ENCODE measurements around the gene STX8. TPM values are rescaled to one million over a fixed set of nuclear protein-coding genes. Genes with fewer than 3 reads are reported as not detected.

Gene STX8
- total and polyA plus RNA-seq, 7 donors: 40.4 to 104 (median 72.6) TPM

- no peak for DNase-seq
- no peak for TF ChIP-seq CTCF (IDR thresholded peaks at IDR 0.05)
- no peak for TF ChIP-seq POLR2A (IDR thresholded peaks at IDR 0.05)
- TF ChIP-seq EP300 (IDR thresholded peaks at IDR 0.05): no peak
- TF ChIP-seq POLR2AphosphoS5 (IDR thresholded peaks at IDR 0.05): no peak
- Histone ChIP-seq H3K4me1 (no peaks in the 10 kb centered on the region), H3K27ac (no peak overlapping the region), H3K9me3 (no peaks in the 10 kb centered on the region), H3K4me3 (no peak overlapping the region), H3K27me3 (no peaks in the 10 kb centered on the region), H3K36me3 (peaks cover 0 to 16% (median 9%) of the 10 kb centered on the region in 4 donors)
- intact Hi-C loops (cut with DNase I): no loop called here
- 94 to 98% methylated on average over 5 of the region's 5 CpGs for WGBS, 2 donors
These were observed 87.1 kb downstream of the STX8 start for GRCh38 chr17:9488556-9488955.

GRCh38 chr17:9487406-9487805 lies 88.2 kb downstream of the STX8 start:
- H3K36me3 ChIP-seq: peaks cover 0 to 16% (median 9%) of the 10 kb centered on the region in 4 donors
- TF ChIP-seq CTCF (IDR thresholded peaks at IDR 0.05) (no peak), EP300 (IDR thresholded peaks at IDR 0.05) (no peak), POLR2A (IDR thresholded peaks at IDR 0.05) (no peak), POLR2AphosphoS5 (IDR thresholded peaks at IDR 0.05) (no peak)
- DNase-seq: no peak
- H3K4me1 ChIP-seq: no peaks in the 10 kb centered on the region
- no peak overlapping the region for H3K4me3 ChIP-seq
- intact Hi-C loops (cut with DNase I): no loop called here
- H3K9me3 ChIP-seq: no peaks in the 10 kb centered on the region
- no peak overlapping the region for H3K27ac ChIP-seq
- H3K27me3 ChIP-seq: no peaks in the 10 kb centered on the region
- WGBS, 2 donors: 95 to 96% methylated on average over 7 of the region's 7 CpGs

GRCh38 chr17:9484789-9485188 lies 90.8 kb downstream of the STX8 start:
- intact Hi-C loops (cut with DNase I): no loop called here
- H3K9me3 ChIP-seq: no peaks in the 10 kb centered on the region
- 96 to 99% methylated on average over 2 of the region's 2 CpGs for WGBS, 2 donors
- no peaks in the 10 kb centered on the region for H3K4me1 ChIP-seq
- H3K27me3 ChIP-seq: no peaks in the 10 kb centered on the region
- TF ChIP-seq EP300 (IDR thresholded peaks at IDR 0.05) (no peak), CTCF (IDR thresholded peaks at IDR 0.05) (no peak)
- no peak for DNase-seq
- H3K36me3 ChIP-seq: no peaks in the 10 kb centered on the region
- no peak overlapping the region for H3K4me3 ChIP-seq
- no peak overlapping the region for H3K27ac ChIP-seq

GRCh38 chr17:9479964-9480363 lies 95.7 kb downstream of the STX8 start:
- Histone ChIP-seq H3K9me3 (no peaks in the 10 kb centered on the region), H3K27ac (no peak overlapping the region), H3K4me1 (no peaks in the 10 kb centered on the region), H3K36me3 (no peaks in the 10 kb centered on the region), H3K27me3 (no peaks in the 10 kb centered on the region), H3K4me3 (no peak overlapping the region)
- DNase-seq: no peak
- 76 to 88% methylated on average over 4 of the region's 4 CpGs for WGBS, 2 donors
- TF ChIP-seq POLR2AphosphoS5 (IDR thresholded peaks at IDR 0.05): no peak
- TF ChIP-seq CTCF (IDR thresholded peaks at IDR 0.05): no peak
- no peak for TF ChIP-seq POLR2A (IDR thresholded peaks at IDR 0.05)
- no peak for TF ChIP-seq EP300 (IDR thresholded peaks at IDR 0.05)
- intact Hi-C loops (cut with DNase I): no loop called here

- WGBS, 2 donors: 97 to 99% methylated on average over 3 of the region's 3 CpGs
These were observed 96.7 kb downstream of the STX8 start for GRCh38 chr17:9478889-9479288.

More at GRCh38 chr17:9478889-9479288, 96.7 kb downstream of the STX8 start:
- intact Hi-C loops (cut with DNase I): no loop called here
- H3K4me3 ChIP-seq: no peak overlapping the region
- H3K36me3 ChIP-seq: no peaks in the 10 kb centered on the region
- no peak for DNase-seq
- no peaks in the 10 kb centered on the region for H3K4me1 ChIP-seq
- no peaks in the 10 kb centered on the region for H3K27me3 ChIP-seq
- no peaks in the 10 kb centered on the region for H3K9me3 ChIP-seq
- H3K27ac ChIP-seq: no peak overlapping the region
- no peak for TF ChIP-seq POLR2A (IDR thresholded peaks at IDR 0.05)
- TF ChIP-seq EP300 (IDR thresholded peaks at IDR 0.05): no peak
- no peak for TF ChIP-seq POLR2AphosphoS5 (IDR thresholded peaks at IDR 0.05)
- no peak for TF ChIP-seq CTCF (IDR thresholded peaks at IDR 0.05)
